Thoracic aorta (tissue), 2 donors: ENCODE data around the gene EPS8. TPM values are rescaled to one million over a fixed set of nuclear protein-coding genes. Genes with fewer than 3 reads are reported as not detected.

Source experiments
- ATAC-seq: fragments of 150-250 bp; one replicate; pipeline ENCODE4 v1.8.0; 2017; ENCODE audit warnings: low read depth; ENCODE audit not compliant: insufficient number of reproducible peaks, low FRiP score
- DNase-seq: peaks from one replicate; pipeline ENCODE4 v3.0.0-alpha.2; 2020; ENCODE audit warnings: low spot score
- H3K27ac ChIP-seq, 2 donors: fragments of 200-600 bp; sonication (generic); 1 replicate in 1 of 2; 2 replicates in 1 of 2; pipeline ENCODE4 v1.5.1; 2016; ENCODE audit warnings: mild to moderate bottlenecking in 2 of 2, moderate library complexity in 2 of 2
- H3K27me3 ChIP-seq: fragments of 200-600 bp; sonication (generic); replicated peaks from 2 replicates; pipeline ENCODE4 v1.6.0; 2016; ENCODE audit warnings: mild to moderate bottlenecking; ENCODE audit not compliant: insufficient read depth
- H3K36me3 ChIP-seq: fragments of 200-600 bp; sonication (generic); one replicate; pipeline ENCODE4 v1.5.1; 2016
- H3K4me1 ChIP-seq, 2 donors: fragments of 200-600 bp; sonication (generic); 1 replicate in 1 of 2; 2 replicates in 1 of 2; pipeline versions ENCODE4 v1.5.1 to v1.6.0; 2016; ENCODE audit warnings: low read depth in 2 of 2, mild to moderate bottlenecking in 1 of 2; ENCODE audit not compliant: control insufficient read depth in 1 of 2
- H3K4me3 ChIP-seq: fragments of 200-600 bp; sonication (generic); 2 replicates; pipeline ENCODE4 v1.5.1; 2016; ENCODE audit warnings: mild to moderate bottlenecking
- H3K9me3 ChIP-seq: fragments of 200-600 bp; sonication (generic); 2 replicates; pipeline ENCODE4 v1.5.1; 2016
- CTCF ChIP-seq: fragments of 200-600 bp; sonication (generic); IDR thresholded peaks from one replicate; pipeline ENCODE4 v1.5.1; 2019; ENCODE audit warnings: antibody characterized with exemption
- total RNA-seq, 2 donors: library from RNA; depleted of rRNA; stranded (reverse); fragments of >200 nt; gene quantifications; one replicate each; pipeline versions ENCODE4 v1.1.0 to v1.2.3, GENCODE V29; 2016

The EPS8 gene
- total RNA-seq, 2 donors from 2014 or later = 139 to 188 TPM

- Histone ChIP-seq H3K4me1 (peaks cover 60 to 75% of the 10 kb centered on the region in 2 donors), H3K9me3 (no peaks in the 10 kb centered on the region), H3K27me3 (no peaks in the 10 kb centered on the region), H3K4me3 (no peak overlapping the region), H3K36me3 (no peaks in the 10 kb centered on the region), H3K27ac (no peak overlapping the region)
- no peak for TF ChIP-seq CTCF
- ATAC-seq = no peak
- DNase-seq = no peak
Observed at GRCh38 chr12:15719230-15719629, 70.0 kb downstream of the EPS8 start.

- H3K36me3 ChIP-seq = no peaks in the 10 kb centered on the region
- DNase-seq = no peak
- H3K27ac ChIP-seq = no peak overlapping the region
- peak overlapping the region; percentile 22 for H3K4me3 ChIP-seq
- no peak for ATAC-seq
- TF ChIP-seq CTCF = no peak
- H3K27me3 ChIP-seq = no peaks in the 10 kb centered on the region
- peaks cover 69 to 84% of the 10 kb centered on the region in 2 donors for H3K4me1 ChIP-seq
- no peaks in the 10 kb centered on the region for H3K9me3 ChIP-seq
Observed at GRCh38 chr12:15717940-15718567, 71.1 kb downstream of the EPS8 start.

GRCh38 chr12:15716581-15716980, 72.6 kb downstream of the EPS8 start:
- no peak for ATAC-seq
- H3K36me3 ChIP-seq = no peaks in the 10 kb centered on the region
- no peak for TF ChIP-seq CTCF
- DNase-seq = no peak
- H3K27me3 ChIP-seq = no peaks in the 10 kb centered on the region
- H3K27ac ChIP-seq = no peak overlapping the region
- no peaks in the 10 kb centered on the region for H3K9me3 ChIP-seq
- H3K4me3 ChIP-seq = no peak overlapping the region
- peaks cover 66 to 86% of the 10 kb centered on the region in 2 donors for H3K4me1 ChIP-seq

- Histone ChIP-seq H3K36me3 (no peaks in the 10 kb centered on the region), H3K27ac (no peak overlapping the region), H3K4me3 (no peak overlapping the region), H3K27me3 (no peaks in the 10 kb centered on the region), H3K4me1 (peaks cover 50 to 79% of the 10 kb centered on the region in 2 donors), H3K9me3 (no peaks in the 10 kb centered on the region)
- ATAC-seq (no peak), DNase-seq (no peak)
- no peak for TF ChIP-seq CTCF
Observed at GRCh38 chr12:15714256-15714655, 74.9 kb downstream of the EPS8 start.

GRCh38 chr12:15712823-15713660, 76.1 kb downstream of the EPS8 start:
- Histone ChIP-seq H3K4me1 (peaks cover 47 to 79% of the 10 kb centered on the region in 2 donors), H3K27me3 (no peaks in the 10 kb centered on the region), H3K36me3 (no peaks in the 10 kb centered on the region), H3K9me3 (no peaks in the 10 kb centered on the region), H3K4me3 (peak overlapping the region; percentile 45), H3K27ac (peak overlapping the region; percentile 20 to 63)
- DNase-seq (no peak), ATAC-seq (peak; percentile 51)
- no peak for TF ChIP-seq CTCF
